Eye (tissue), 1 donor: ENCODE measurements around the gene XKR7.

Experiments
- DNase-seq: peaks from one replicate; pipeline ENCODE4 v3.0.0-alpha.2; 2015

The XKR7 gene

DNA sequence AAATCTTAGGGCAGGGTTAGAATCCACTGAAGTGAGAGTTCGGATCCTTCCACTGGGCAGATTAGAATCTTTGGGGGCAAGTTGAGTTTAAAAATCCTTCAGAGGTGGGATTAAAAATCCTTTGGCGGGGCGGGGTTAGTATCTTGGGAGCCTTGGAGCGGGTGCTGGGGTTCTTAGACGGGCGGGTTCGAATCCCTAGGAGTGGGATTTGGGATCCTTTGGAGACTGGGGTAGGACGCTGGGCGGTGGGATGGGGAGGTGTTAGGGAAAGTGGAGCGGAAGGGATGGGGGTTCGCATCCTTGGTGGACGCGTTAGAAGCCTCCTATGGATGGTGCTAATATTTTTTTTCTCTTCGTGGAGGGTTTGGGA, 83.8 kb downstream of the XKR7 start:
- DNase-seq, result no peak

DNA sequence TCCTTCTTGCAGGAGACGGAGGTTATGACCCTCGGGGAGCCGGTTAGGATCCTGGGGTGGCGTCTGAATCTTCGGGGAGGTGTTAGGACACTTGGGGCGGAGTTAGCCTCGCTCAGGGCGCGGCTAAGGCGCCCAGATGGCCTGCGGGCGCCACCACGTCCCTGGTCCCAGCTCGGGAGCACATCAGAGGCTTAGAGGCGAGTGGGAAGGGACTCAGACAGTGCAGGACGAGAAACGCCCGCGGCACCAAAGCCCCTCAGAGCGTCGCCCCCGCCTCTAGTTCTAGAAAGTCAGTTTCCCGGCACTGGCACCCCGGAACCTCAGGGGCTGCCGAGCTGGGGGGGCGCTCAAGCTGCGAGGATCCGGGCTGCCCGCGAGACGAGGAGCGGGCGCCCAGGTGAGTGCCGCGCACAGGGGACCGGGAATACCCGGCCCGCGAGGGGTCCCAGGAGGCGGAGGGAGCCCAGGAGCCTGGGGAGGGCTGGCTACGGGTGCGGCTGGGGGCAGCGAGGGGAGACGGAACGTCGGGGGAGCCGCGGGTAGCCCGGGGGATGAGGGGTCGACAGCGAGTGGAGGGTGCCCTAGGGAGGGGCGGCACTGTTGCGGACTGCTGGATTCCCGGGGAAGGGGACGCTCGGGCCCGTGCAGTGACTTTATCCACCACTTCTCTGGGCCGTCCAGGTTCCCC, 84.3 kb downstream of the XKR7 start, which contains the start of gene HCK:
Gene HCK (plus strand): TSS at position 153 of the 688 bp plus-strand sequence.
- peak; percentile 30 for DNase-seq

DNA sequence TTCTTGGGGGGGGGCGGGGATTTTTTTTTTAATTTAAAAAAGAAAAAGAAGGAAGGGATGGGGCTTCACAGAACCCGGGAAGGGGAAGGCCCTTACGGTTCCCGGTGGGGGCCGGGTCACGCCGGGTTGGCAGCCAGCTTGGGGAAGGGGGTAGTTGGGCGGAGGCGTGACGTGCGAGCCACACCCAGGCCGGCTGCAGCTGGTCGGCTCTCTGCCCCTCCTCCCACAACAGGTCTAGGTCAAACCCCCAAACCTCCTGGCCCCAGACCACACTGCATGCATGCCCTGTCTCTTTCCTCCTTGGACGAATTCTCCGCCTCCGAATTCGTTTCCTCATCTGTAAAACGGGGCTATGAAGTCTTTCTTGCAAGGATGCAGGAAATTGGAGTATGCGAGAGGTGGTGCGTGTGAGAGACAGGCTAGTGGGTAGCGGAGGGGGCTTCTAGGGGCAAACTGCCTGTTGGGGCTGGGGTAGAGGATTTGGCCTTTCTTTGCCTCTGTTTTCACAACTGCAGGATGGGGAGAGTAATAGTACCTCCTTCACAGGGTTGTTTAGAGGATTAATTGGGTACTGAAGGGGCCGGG, 84.9 kb downstream of the XKR7 start:
- DNase-seq, result peak; percentile 8
